WTC11 (cell line): Measurements from ENCODE around the gene OR8A1. TPM values are rescaled to one million over a fixed set of nuclear protein-coding genes. Genes with fewer than 3 reads are reported as not detected.
A peak's percentile ranks its signal among the peaks of the same experiment; 100 is the strongest.

ENCODE experiments used
- ATAC-seq: fragments of 200-7000 bp; cut with Tn5 transposase; 2 replicates; pipeline ENCODE4 v1.10.0; 2021; ENCODE audit warnings: mild to moderate bottlenecking, moderate library complexity
- CTCF ChIA-PET: fragments of 300-600 bp; sonication (Branson Sonifier 250); formaldehyde crosslinking; loops from one replicate; lab custom pipeline; 2021; ENCODE audit warnings: antibody characterized with exemption; lab: Charles Lee
- POLR2A ChIA-PET: fragments of 350-600 bp; sonication (Branson Sonifier 250); formaldehyde crosslinking; loops from one replicate; lab custom pipeline; 2021; ENCODE audit warnings: antibody characterized with exemption; lab: Charles Lee
- DNase-seq: peaks from one replicate; pipeline ENCODE4 v3.0.0; 2021; ENCODE audit warnings: low spot score
- H3K27ac Mint-ChIP-seq: 2 replicates; pipeline ENCODE4 v1.8.0; 2021; ENCODE audit warnings: mixed read lengths
- H3K27me3 Mint-ChIP-seq: 2 replicates; pipeline ENCODE4 v1.8.0; 2021; ENCODE audit warnings: low read depth, mild to moderate bottlenecking, moderate library complexity, mixed read lengths
- H3K36me3 Mint-ChIP-seq: 2 replicates; pipeline ENCODE4 v1.8.0; 2021; ENCODE audit warnings: mixed read lengths
- H3K4me1 Mint-ChIP-seq: 2 replicates; pipeline ENCODE4 v1.8.0; 2022; ENCODE audit warnings: mixed read lengths
- H3K4me3 Mint-ChIP-seq: 2 replicates; pipeline ENCODE4 v1.8.0; 2021; ENCODE audit warnings: mild to moderate bottlenecking, moderate library complexity, mixed read lengths
- H3K9me3 Mint-ChIP-seq: 2 replicates; pipeline ENCODE4 v1.8.0; 2021; ENCODE audit warnings: mixed read lengths
- ATF1 ChIP-seq: sonication (generic); formaldehyde crosslinking; IDR thresholded peaks from 2 replicates; pipeline ENCODE4 v1.8.1; 2023; ENCODE audit warnings: mild to moderate bottlenecking, moderate library complexity, missing genetic modification reagents
- CTCF ChIP-seq: fragments of 200-600 bp; IDR thresholded peaks from 2 replicates; pipeline ENCODE4 v1.8.0; 2022; ENCODE audit warnings: antibody characterized with exemption
- E2F5 ChIP-seq: sonication (generic); formaldehyde crosslinking; IDR thresholded peaks from 2 replicates; pipeline ENCODE4 v1.8.1; 2022; ENCODE audit warnings: mild to moderate bottlenecking, moderate library complexity, missing genetic modification reagents
- ELF4 ChIP-seq: sonication (generic); formaldehyde crosslinking; IDR thresholded peaks from 2 replicates; pipeline ENCODE4 v1.8.1; 2022; ENCODE audit warnings: low read depth, mild to moderate bottlenecking, moderate library complexity, missing genetic modification reagents
- EMX1 ChIP-seq: fragments of 250-450 bp; sonication (Bioruptor Pico); IDR thresholded peaks from 2 replicates; pipeline ENCODE4 v1.8.0; 2021; ENCODE audit warnings: mild to moderate bottlenecking
- FOXP1 ChIP-seq: sonication (generic); formaldehyde crosslinking; IDR thresholded peaks from 2 replicates; pipeline ENCODE4 v1.8.0; 2022; ENCODE audit warnings: missing genetic modification reagents, mild to moderate bottlenecking, moderate library complexity, borderline replicate concordance
- GABPB1 ChIP-seq: sonication (generic); formaldehyde crosslinking; IDR thresholded peaks from 2 replicates; pipeline ENCODE4 v1.8.1; 2023; ENCODE audit warnings: mild to moderate bottlenecking, missing genetic modification reagents
- HMGA2 ChIP-seq: fragments of 250-450 bp; sonication (Bioruptor Pico); IDR thresholded peaks from 2 replicates; pipeline ENCODE4 v1.4.0; 2021; ENCODE audit warnings: mild to moderate bottlenecking, moderate library complexity
- IRF1 ChIP-seq: sonication (generic); formaldehyde crosslinking; IDR thresholded peaks from 2 replicates; pipeline ENCODE4 v1.8.0; 2023; ENCODE audit warnings: missing genetic modification reagents
- NR2C2 ChIP-seq: sonication (generic); formaldehyde crosslinking; IDR thresholded peaks from 2 replicates; pipeline ENCODE4 v1.8.0; 2022; ENCODE audit warnings: mild to moderate bottlenecking, missing genetic modification reagents
- PRRX2 ChIP-seq: fragments of 250-450 bp; sonication (Bioruptor Pico); IDR thresholded peaks from 2 replicates; pipeline ENCODE4 v1.8.0; 2021; ENCODE audit warnings: mild to moderate bottlenecking
- SMAD3 ChIP-seq: sonication (generic); formaldehyde crosslinking; IDR thresholded peaks from 2 replicates; pipeline ENCODE4 v1.8.0; 2022; ENCODE audit warnings: missing genetic modification reagents, mild to moderate bottlenecking, borderline replicate concordance
- USF1 ChIP-seq: sonication (generic); formaldehyde crosslinking; IDR thresholded peaks from 2 replicates; pipeline ENCODE4 v1.8.0; 2022; ENCODE audit warnings: mild to moderate bottlenecking, missing genetic modification reagents
- ZBTB21 ChIP-seq: sonication (generic); formaldehyde crosslinking; IDR thresholded peaks from 2 replicates; pipeline ENCODE4 v1.8.1; 2023; ENCODE audit warnings: mild to moderate bottlenecking, missing genetic modification reagents, borderline replicate concordance
- ZNF121 ChIP-seq: sonication (generic); formaldehyde crosslinking; IDR thresholded peaks from 2 replicates; pipeline ENCODE4 v1.8.0; 2023; ENCODE audit warnings: missing genetic modification reagents
- ZNF138 ChIP-seq: sonication (generic); formaldehyde crosslinking; conservative IDR thresholded peaks from 2 replicates; pipeline ENCODE4 v1.8.1; 2022; ENCODE audit warnings: mild to moderate bottlenecking, moderate library complexity, missing genetic modification reagents
- ZNF232 ChIP-seq: sonication (generic); formaldehyde crosslinking; IDR thresholded peaks from 2 replicates; pipeline ENCODE4 v1.8.0; 2022; ENCODE audit warnings: mild to moderate bottlenecking, missing genetic modification reagents
- ZNF263 ChIP-seq: sonication (generic); formaldehyde crosslinking; IDR thresholded peaks from 2 replicates; pipeline ENCODE4 v1.8.1; 2022; ENCODE audit warnings: low read depth, mild to moderate bottlenecking, moderate library complexity, missing genetic modification reagents
- ZNF416 ChIP-seq: fragments of 250-450 bp; sonication (Bioruptor Pico); IDR thresholded peaks from 2 replicates; pipeline ENCODE4 v1.9.0; 2021; ENCODE audit warnings: mild to moderate bottlenecking, inconsistent platforms
- ZNF425 ChIP-seq: fragments of 250-450 bp; sonication (Bioruptor Pico); conservative IDR thresholded peaks from 2 replicates; pipeline ENCODE4 v1.9.0; 2021; ENCODE audit warnings: mild to moderate bottlenecking
- ZSCAN18 ChIP-seq: fragments of 250-450 bp; sonication (Bioruptor Pico); IDR thresholded peaks from 2 replicates; pipeline ENCODE4 v2.1.2; 2022; ENCODE audit warnings: mild to moderate bottlenecking, moderate library complexity
- total RNA-seq: library from RNA; stranded (reverse); gene quantifications from 3 replicates; pipeline ENCODE4 v1.2.3, GENCODE V29; 2021

The OR8A1 gene
- total RNA-seq, 1 experiment from 2014 or later: not detected

- TF ChIP-seq ZNF425 (CRISPR knock-in tag): no peak
- TF ChIP-seq USF1 (CRISPR knock-in tag): no peak
- no peak for TF ChIP-seq ATF1
These were observed 22.8 kb downstream of the OR8A1 start (continued) for GRCh38 chr11:124592627-124593026.

- TF ChIP-seq ZNF416 (CRISPR knock-in tag) (no peak), HMGA2 (CRISPR knock-in tag) (peak; percentile 92)
- Mint-ChIP-seq H3K27ac (no peak overlapping the region), H3K27me3 (no peaks in the 10 kb centered on the region; the same call in 1 of the 2 replicates), H3K9me3 (peaks cover 8% of the 10 kb centered on the region), H3K4me1 (no peaks in the 10 kb centered on the region), H3K36me3 (no peaks in the 10 kb centered on the region), H3K4me3 (no peak overlapping the region)
- ATAC-seq (no peak), DNase-seq (no peak)
- ChIA-PET CTCF (interaction anchor here (2.3 kb wide), 1 partner anchor 11 kb away, joined by 8 read pairs; no protein-coding TSS in a partner anchor), POLR2A (no interaction called here)
These were observed 25.5 kb downstream of the OR8A1 start for GRCh38 chr11:124595302-124595701.

- TF ChIP-seq ZNF121 (CRISPR knock-in tag) (no peak), ZNF263 (CRISPR knock-in tag) (no peak), IRF1 (no peak), FOXP1 (CRISPR knock-in tag) (no peak), ZNF138 (CRISPR knock-in tag) (no peak), ZNF232 (CRISPR knock-in tag) (no peak), CTCF (no peak), ZBTB21 (CRISPR knock-in tag) (no peak), EMX1 (CRISPR knock-in tag) (no peak)
- ATAC-seq (no peak), DNase-seq (no peak)
- peaks cover 13% of the 10 kb centered on the region for H3K4me1 Mint-ChIP-seq
- H3K36me3 Mint-ChIP-seq: no peaks in the 10 kb centered on the region
- ChIA-PET CTCF (no interaction called here), POLR2A (no interaction called here)
- no peak overlapping the region for H3K27ac Mint-ChIP-seq
- no peaks in the 10 kb centered on the region; the same call in 1 of the 2 replicates for H3K27me3 Mint-ChIP-seq
- peaks cover 8% of the 10 kb centered on the region for H3K9me3 Mint-ChIP-seq
- no peak overlapping the region for H3K4me3 Mint-ChIP-seq
These were observed 27.8 kb downstream of the OR8A1 start for GRCh38 chr11:124597626-124598025.

GRCh38 chr11:124600621-124601320 is 31.0 kb downstream of the OR8A1 start:
- H3K36me3 Mint-ChIP-seq: no peaks in the 10 kb centered on the region
- no peak for DNase-seq

More at GRCh38 chr11:124600621-124601320, 31.0 kb downstream of the OR8A1 start:
- CTCF ChIA-PET: interaction anchor here (0.8 to 1.3 kb wide), 3 partner anchors 15 to 531 kb away, joined by 3 to 6 read pairs (median 3); no protein-coding TSS in a partner anchor
- Mint-ChIP-seq H3K9me3 (peaks cover 8% of the 10 kb centered on the region), H3K27me3 (no peaks in the 10 kb centered on the region; the same call in 1 of the 2 replicates), H3K4me3 (no peak overlapping the region)
- no peak for TF ChIP-seq ZSCAN18 (CRISPR knock-in tag)
- TF ChIP-seq SMAD3 (CRISPR knock-in tag): no peak
- no peak for TF ChIP-seq ELF4 (CRISPR knock-in tag)
- TF ChIP-seq E2F5 (CRISPR knock-in tag): no peak
- no peak for TF ChIP-seq ZBTB21 (CRISPR knock-in tag)
- TF ChIP-seq PRRX2 (CRISPR knock-in tag): no peak
- no peak for TF ChIP-seq NR2C2
- TF ChIP-seq GABPB1 (CRISPR knock-in tag): no peak
- TF ChIP-seq, all 79 proteins: peak for 0
- ATAC-seq: no peak
- no peak overlapping the region for H3K27ac Mint-ChIP-seq
- H3K4me1 Mint-ChIP-seq: peaks cover 13% of the 10 kb centered on the region
- POLR2A ChIA-PET: no interaction called here
